Activated T-cell treated with anti-CD3 and anti-CD28 coated beads, Interleukin-2, amount 50 U/mL, for 4 hours (primary cell): ENCODE data around the gene AGMAT. TPM values are rescaled to one million over a fixed set of nuclear protein-coding genes. Genes with fewer than 3 reads are reported as not detected.

Source experiments
- ATAC-seq, 2 donors: fragments of 200-7000 bp; cut with Tn5 transposase; one replicate each; pipeline ENCODE4 v1.10.0; 2021
- DNase-seq: peaks from one replicate; pipeline ENCODE4 v3.0.0-alpha.2; 2020
- H3K27me3 Mint-ChIP-seq: one replicate; pipeline ENCODE4 v1.8.0; 2021; ENCODE audit warnings: low read depth, mixed read lengths
- H3K36me3 Mint-ChIP-seq: one replicate; pipeline ENCODE4 v1.8.0; 2022; ENCODE audit warnings: mixed read lengths; ENCODE audit not compliant: insufficient read depth
- H3K4me1 Mint-ChIP-seq: one replicate; pipeline ENCODE4 v1.8.0; 2021; ENCODE audit warnings: low read depth, mixed read lengths
- H3K4me3 Mint-ChIP-seq: one replicate; pipeline ENCODE4 v1.8.0; 2021; ENCODE audit warnings: mild to moderate bottlenecking, moderate library complexity, mixed read lengths
- H3K9me3 Mint-ChIP-seq: one replicate; pipeline ENCODE4 v1.8.0; 2021; ENCODE audit warnings: mixed read lengths
- total RNA-seq, 3 donors: library from RNA; stranded (reverse); gene quantifications; one replicate each; pipeline ENCODE4 v1.2.1, GENCODE V29; 2021

AGMAT gene
- total RNA-seq, 3 donors from 2014 or later: 21.2 to 23.1 (median 22.8) TPM

- Mint-ChIP-seq H3K9me3 (no peaks in the 10 kb centered on the region), H3K4me3 (no peak overlapping the region), H3K36me3 (peaks cover 18% of the 10 kb centered on the region), H3K27me3 (no peaks in the 10 kb centered on the region), H3K4me1 (no peaks in the 10 kb centered on the region)
- DNase-seq: no peak
- no peak for ATAC-seq
Measured at GRCh38 chr1:15558516-15558915, 26.3 kb downstream of the AGMAT start.

GRCh38 chr1:15557594-15557993 lies 27.3 kb downstream of the AGMAT start:
- peaks cover 17% of the 10 kb centered on the region for H3K36me3 Mint-ChIP-seq
- no peaks in the 10 kb centered on the region for H3K4me1 Mint-ChIP-seq
- H3K27me3 Mint-ChIP-seq: no peaks in the 10 kb centered on the region
- H3K9me3 Mint-ChIP-seq: no peaks in the 10 kb centered on the region
- DNase-seq (no peak), ATAC-seq (no peak)
- no peak overlapping the region for H3K4me3 Mint-ChIP-seq

- Mint-ChIP-seq H3K9me3 (no peaks in the 10 kb centered on the region), H3K27me3 (no peaks in the 10 kb centered on the region), H3K36me3 (peaks cover 13% of the 10 kb centered on the region), H3K4me3 (no peak overlapping the region), H3K4me1 (no peaks in the 10 kb centered on the region)
- DNase-seq (no peak), ATAC-seq (no peak)
Measured at GRCh38 chr1:15557008-15557407, 27.8 kb downstream of the AGMAT start.

GRCh38 chr1:15550573-15550972 lies 34.3 kb downstream of the AGMAT start:
- H3K27me3 Mint-ChIP-seq: no peaks in the 10 kb centered on the region
- no peaks in the 10 kb centered on the region for H3K9me3 Mint-ChIP-seq
- peaks cover 27% of the 10 kb centered on the region for H3K36me3 Mint-ChIP-seq
- H3K4me1 Mint-ChIP-seq: no peaks in the 10 kb centered on the region
- ATAC-seq (no peak), DNase-seq (no peak)
- no peak overlapping the region for H3K4me3 Mint-ChIP-seq

- no peaks in the 10 kb centered on the region for H3K27me3 Mint-ChIP-seq
- no peak overlapping the region for H3K4me3 Mint-ChIP-seq
- ATAC-seq: no peak
- H3K4me1 Mint-ChIP-seq: no peaks in the 10 kb centered on the region
- H3K36me3 Mint-ChIP-seq: peaks cover 43% of the 10 kb centered on the region
- DNase-seq: no peak
- H3K9me3 Mint-ChIP-seq: no peaks in the 10 kb centered on the region
Measured at GRCh38 chr1:15546641-15547040, 38.2 kb downstream of the AGMAT start.

DNA sequence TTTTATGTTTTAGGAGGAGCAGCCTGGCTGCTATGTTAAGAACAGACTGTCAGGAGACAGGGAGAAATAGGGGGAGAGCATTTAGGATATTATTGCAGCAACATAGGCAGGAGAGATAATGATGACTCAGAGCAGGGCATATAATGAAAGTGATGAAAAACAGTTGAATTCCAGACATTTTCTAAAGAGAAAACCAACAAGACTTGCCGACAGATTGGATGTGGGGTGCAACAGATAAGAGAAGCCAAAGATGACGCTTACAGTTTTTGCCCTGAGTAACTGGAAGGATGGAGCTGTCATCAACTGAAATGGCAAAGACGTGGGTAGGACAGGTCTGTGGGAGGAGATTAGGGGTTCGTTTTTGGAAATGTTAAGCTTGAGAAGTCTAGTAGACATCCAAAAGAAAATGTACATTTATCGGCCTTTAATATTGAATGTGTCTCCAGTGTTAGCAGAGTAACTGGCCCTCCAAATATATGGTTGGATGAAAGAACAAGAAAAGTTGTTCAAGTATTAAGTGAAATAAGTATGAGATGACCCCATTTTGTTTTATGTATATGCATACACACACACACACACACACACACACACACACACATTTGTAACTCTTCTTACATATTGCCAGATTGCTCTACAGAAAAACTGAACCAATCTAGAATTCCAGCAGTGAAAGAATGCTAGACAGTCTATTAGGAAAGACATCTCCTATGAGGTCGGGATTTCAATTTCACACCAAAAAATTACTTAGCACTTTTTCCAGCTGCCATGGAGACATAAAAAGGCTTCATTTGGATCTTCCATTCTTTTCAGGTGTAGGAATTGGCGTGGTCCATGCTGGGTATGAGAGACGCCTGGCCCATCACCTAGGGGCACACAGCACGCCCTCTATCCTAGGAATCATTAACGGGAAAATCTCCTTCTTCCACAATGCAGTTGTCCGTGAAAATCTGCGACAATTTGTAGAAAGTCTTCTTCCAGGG lies 41.0 kb downstream of the AGMAT start:
- ATAC-seq (no peak), DNase-seq (no peak)
- Mint-ChIP-seq H3K9me3 (no peaks in the 10 kb centered on the region), H3K4me1 (no peaks in the 10 kb centered on the region), H3K36me3 (peaks cover 39% of the 10 kb centered on the region), H3K27me3 (no peaks in the 10 kb centered on the region), H3K4me3 (no peak overlapping the region)

DNA sequence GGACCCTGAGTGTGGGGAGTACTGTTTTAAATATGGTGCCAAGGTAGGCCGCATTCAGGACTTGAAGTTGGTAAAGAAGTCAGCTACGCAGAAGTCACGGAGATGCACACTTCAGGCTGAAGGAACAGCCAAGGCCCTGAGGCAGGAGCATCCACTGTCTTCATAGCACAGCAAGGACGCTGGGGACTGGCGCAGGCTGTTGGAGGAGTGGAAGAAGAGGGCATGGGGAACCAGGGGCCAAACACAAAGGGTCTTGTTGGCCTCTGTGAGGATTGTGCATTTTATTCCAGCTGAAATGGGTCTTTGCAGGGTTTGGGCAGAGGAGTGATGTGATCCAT lies 41.6 kb downstream of the AGMAT start:
- H3K27me3 Mint-ChIP-seq: no peaks in the 10 kb centered on the region
- H3K4me1 Mint-ChIP-seq: no peaks in the 10 kb centered on the region
- no peaks in the 10 kb centered on the region for H3K9me3 Mint-ChIP-seq
- H3K36me3 Mint-ChIP-seq: peaks cover 41% of the 10 kb centered on the region
- no peak for DNase-seq
- H3K4me3 Mint-ChIP-seq: no peak overlapping the region
- no peak for ATAC-seq

DNA sequence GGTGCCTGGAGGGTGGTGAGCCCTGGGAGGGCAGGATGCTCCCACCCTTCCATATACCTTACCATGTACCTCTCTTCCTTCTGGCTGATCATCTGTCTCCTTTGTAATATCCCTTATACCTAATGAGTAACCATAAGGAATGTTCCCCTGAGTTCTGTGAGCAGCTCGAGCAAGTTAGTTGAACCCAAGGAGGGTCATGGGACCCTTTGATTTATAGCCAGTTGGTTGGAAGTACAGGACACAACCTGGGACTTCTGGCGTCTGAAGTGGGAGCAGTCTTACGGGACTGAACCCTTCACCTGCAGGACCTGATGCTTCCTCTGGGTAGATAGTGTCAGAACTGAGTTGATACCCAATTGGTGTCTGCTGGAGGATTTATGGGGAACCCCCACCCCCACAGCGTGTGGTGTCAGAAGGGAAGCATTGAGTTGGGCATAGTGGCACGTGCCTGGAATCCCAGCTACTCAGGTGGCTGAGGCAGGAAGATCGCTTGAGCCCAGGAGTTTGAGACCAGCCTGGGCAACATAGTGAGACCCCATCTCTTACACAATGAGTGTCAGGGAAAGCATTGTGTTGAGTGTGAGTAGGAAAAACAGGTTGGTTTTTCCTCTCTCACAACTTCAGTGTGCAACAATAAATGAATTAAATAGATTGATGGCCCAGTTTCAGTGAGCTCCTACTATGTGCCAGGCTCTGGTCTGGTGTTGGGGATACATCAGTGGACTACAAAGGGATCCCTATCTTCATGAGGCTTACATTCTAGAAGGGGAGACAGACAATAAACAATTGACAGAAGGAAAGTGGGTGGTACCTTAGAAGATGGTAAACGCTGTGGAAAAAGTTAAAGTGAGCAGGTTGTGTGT lies 42.2 kb downstream of the AGMAT start:
- no peak for ATAC-seq

GRCh38 chr1:15541231-15541792 lies 43.5 kb downstream of the AGMAT start:
- no peak for ATAC-seq
- DNase-seq: no peak
- H3K4me1 Mint-ChIP-seq: no peaks in the 10 kb centered on the region
- H3K36me3 Mint-ChIP-seq: peaks cover 38% of the 10 kb centered on the region
- H3K27me3 Mint-ChIP-seq: no peaks in the 10 kb centered on the region
- H3K9me3 Mint-ChIP-seq: no peaks in the 10 kb centered on the region
- no peak overlapping the region for H3K4me3 Mint-ChIP-seq

More for the DNA sequence above, 42.2 kb downstream of the AGMAT start:
- H3K4me3 Mint-ChIP-seq: no peak overlapping the region
- H3K9me3 Mint-ChIP-seq: no peaks in the 10 kb centered on the region
- peaks cover 38% of the 10 kb centered on the region for H3K36me3 Mint-ChIP-seq
- H3K27me3 Mint-ChIP-seq: no peaks in the 10 kb centered on the region
- DNase-seq: no peak
- no peaks in the 10 kb centered on the region for H3K4me1 Mint-ChIP-seq

GRCh38 chr1:15540186-15540585 lies 44.7 kb downstream of the AGMAT start:
- H3K36me3 Mint-ChIP-seq: peaks cover 31% of the 10 kb centered on the region

DNA sequence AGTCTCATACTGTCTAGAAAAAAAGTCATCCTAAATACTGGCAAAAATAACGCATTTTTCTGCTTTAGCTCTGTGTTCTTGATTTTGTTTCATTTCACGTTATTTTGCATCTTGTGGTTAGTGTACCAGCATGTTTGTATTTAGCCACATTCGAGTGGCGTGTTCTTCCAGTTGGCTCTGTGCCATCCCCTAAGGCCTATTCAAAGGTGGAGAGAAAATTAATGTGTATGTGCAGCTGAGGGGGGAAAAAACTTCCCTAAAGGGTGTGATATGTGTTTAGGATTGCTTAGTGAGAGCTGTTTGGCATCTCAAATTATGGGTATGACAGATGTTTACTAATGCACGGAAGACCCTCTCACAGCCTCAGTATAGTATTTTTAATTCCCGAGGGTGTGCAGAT lies 46.1 kb downstream of the AGMAT start:
- no peak for DNase-seq
- peaks cover 32% of the 10 kb centered on the region for H3K36me3 Mint-ChIP-seq
- no peak for ATAC-seq
- H3K4me1 Mint-ChIP-seq: no peaks in the 10 kb centered on the region
- no peak overlapping the region for H3K4me3 Mint-ChIP-seq
- no peaks in the 10 kb centered on the region for H3K27me3 Mint-ChIP-seq
- no peaks in the 10 kb centered on the region for H3K9me3 Mint-ChIP-seq

More at GRCh38 chr1:15540186-15540585, 44.7 kb downstream of the AGMAT start:
- DNase-seq (no peak), ATAC-seq (no peak)
- no peak overlapping the region for H3K4me3 Mint-ChIP-seq
- H3K27me3 Mint-ChIP-seq: no peaks in the 10 kb centered on the region
- H3K9me3 Mint-ChIP-seq: no peaks in the 10 kb centered on the region
- no peaks in the 10 kb centered on the region for H3K4me1 Mint-ChIP-seq

GRCh38 chr1:15531682-15532081 lies 53.2 kb downstream of the AGMAT start:
- DNase-seq (no peak), ATAC-seq (no peak)
- H3K4me1 Mint-ChIP-seq: peaks cover 29% of the 10 kb centered on the region
- H3K4me3 Mint-ChIP-seq: no peak overlapping the region
- H3K27me3 Mint-ChIP-seq: no peaks in the 10 kb centered on the region
- no peaks in the 10 kb centered on the region for H3K9me3 Mint-ChIP-seq
- H3K36me3 Mint-ChIP-seq: peaks cover 14% of the 10 kb centered on the region

GRCh38 chr1:15531003-15531402 lies 53.8 kb downstream of the AGMAT start:
- H3K4me1 Mint-ChIP-seq: peaks cover 34% of the 10 kb centered on the region
- no peaks in the 10 kb centered on the region for H3K27me3 Mint-ChIP-seq
- DNase-seq (no peak), ATAC-seq (no peak)
- H3K36me3 Mint-ChIP-seq: peaks cover 10% of the 10 kb centered on the region
- H3K4me3 Mint-ChIP-seq: no peak overlapping the region
- H3K9me3 Mint-ChIP-seq: no peaks in the 10 kb centered on the region
